Measurements from ENCODE around the gene ASB12.

ASB12 gene

GRCh38 chrX:64191281-64192010 is 39.0 kb downstream of the ASB12 start:
- TF ChIP-seq CTCF (IDR thresholded peaks at IDR 0.05; ENCODE audit: low read depth, low read length) = no peak
- no peak overlapping the region for H3K4me3 ChIP-seq (ENCODE audit: low read depth, low read length)
- H3K9me3 ChIP-seq = no peaks in the 10 kb centered on the region
- H3K27me3 ChIP-seq = no peaks in the 10 kb centered on the region
- H3K4me1 ChIP-seq = no peaks in the 10 kb centered on the region
- H3K36me3 ChIP-seq = peaks cover 12% of the 10 kb centered on the region
- no peak for DNase-seq

GRCh38 chrX:64190136-64190740 is 40.2 kb downstream of the ASB12 start:
- H3K4me3 ChIP-seq (ENCODE audit: low read depth, low read length) = no peak overlapping the region
- DNase-seq = no peak
- peaks cover 12% of the 10 kb centered on the region for H3K36me3 ChIP-seq
- H3K9me3 ChIP-seq = no peaks in the 10 kb centered on the region
- no peak for TF ChIP-seq CTCF (IDR thresholded peaks at IDR 0.05; ENCODE audit: low read depth, low read length)
- no peaks in the 10 kb centered on the region for H3K27me3 ChIP-seq
- H3K4me1 ChIP-seq = no peaks in the 10 kb centered on the region

GRCh38 chrX:64188901-64189300 is 41.5 kb downstream of the ASB12 start:
- no peak for TF ChIP-seq CTCF (IDR thresholded peaks at IDR 0.05; ENCODE audit: low read depth, low read length)
- no peak overlapping the region for H3K4me3 ChIP-seq (ENCODE audit: low read depth, low read length)
- H3K36me3 ChIP-seq = peaks cover 12% of the 10 kb centered on the region
- H3K4me1 ChIP-seq = no peaks in the 10 kb centered on the region
- H3K27me3 ChIP-seq = no peaks in the 10 kb centered on the region
- DNase-seq = no peak
- no peaks in the 10 kb centered on the region for H3K9me3 ChIP-seq

- Histone ChIP-seq H3K4me3 (ENCODE audit: low read depth, low read length) (no peak overlapping the region), H3K27me3 (no peaks in the 10 kb centered on the region), H3K36me3 (peaks cover 12% of the 10 kb centered on the region), H3K4me1 (no peaks in the 10 kb centered on the region), H3K9me3 (no peaks in the 10 kb centered on the region)
- no peak for TF ChIP-seq CTCF (IDR thresholded peaks at IDR 0.05; ENCODE audit: low read depth, low read length)
- no peak for DNase-seq
These were observed 42.7 kb downstream of the ASB12 start for GRCh38 chrX:64187762-64188150.

- Histone ChIP-seq H3K27me3 (no peaks in the 10 kb centered on the region), H3K36me3 (peaks cover 9% of the 10 kb centered on the region), H3K9me3 (no peaks in the 10 kb centered on the region), H3K4me1 (no peaks in the 10 kb centered on the region), H3K4me3 (ENCODE audit: low read depth, low read length) (no peak overlapping the region)
- no peak for TF ChIP-seq CTCF (IDR thresholded peaks at IDR 0.05; ENCODE audit: low read depth, low read length)
- DNase-seq = no peak
These were observed 43.2 kb downstream of the ASB12 start for GRCh38 chrX:64186974-64187761.

Data from BE2C (cell line).